HS-27A (cell line): ENCODE results near the gene AKAP13.

Source experiments
- DNase-seq: peaks from one replicate; pipeline ENCODE4 v3.0.0-alpha.2; 2012; ENCODE audit warnings: low read depth, missing footprints

The AKAP13 gene

DNA sequence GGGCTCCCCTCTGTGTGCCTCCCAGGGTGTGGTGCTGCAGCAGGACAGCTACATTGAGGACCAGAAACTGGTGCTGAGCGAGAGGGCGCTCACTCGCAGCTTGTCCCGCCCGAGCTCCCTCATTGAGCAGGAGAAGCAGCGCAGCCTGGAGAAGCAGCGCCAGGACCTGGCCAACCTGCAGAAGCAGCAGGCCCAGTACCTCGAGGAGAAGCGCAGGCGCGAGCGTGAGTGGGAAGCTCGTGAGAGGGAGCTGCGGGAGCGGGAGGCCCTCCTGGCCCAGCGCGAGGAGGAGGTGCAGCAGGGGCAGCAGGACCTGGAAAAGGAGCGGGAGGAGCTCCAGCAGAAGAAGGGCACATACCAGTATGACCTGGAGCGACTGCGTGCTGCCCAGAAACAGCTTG, 360.6 kb downstream of the AKAP13 start:
- no peak for DNase-seq

DNA sequence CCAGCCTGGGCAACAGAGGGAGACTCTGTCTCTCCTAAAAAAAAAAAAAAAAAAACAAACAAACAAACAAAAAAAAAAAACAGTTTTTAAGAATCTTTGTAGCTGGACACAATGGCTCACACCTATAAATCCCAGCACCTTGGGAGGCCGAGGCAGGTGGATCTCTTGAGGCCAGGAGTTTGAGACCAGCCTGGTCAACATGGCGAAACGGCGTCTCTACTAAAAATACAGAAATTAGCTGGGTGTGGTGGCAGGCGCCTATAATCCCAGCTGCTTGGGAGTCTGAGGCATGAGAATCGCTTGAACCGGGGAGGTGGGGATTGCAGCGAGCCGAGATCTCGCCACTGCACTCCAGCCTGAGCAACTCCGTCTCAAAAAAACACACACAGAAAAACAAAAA, 361.3 kb downstream of the AKAP13 start:
- no peak for DNase-seq

DNA sequence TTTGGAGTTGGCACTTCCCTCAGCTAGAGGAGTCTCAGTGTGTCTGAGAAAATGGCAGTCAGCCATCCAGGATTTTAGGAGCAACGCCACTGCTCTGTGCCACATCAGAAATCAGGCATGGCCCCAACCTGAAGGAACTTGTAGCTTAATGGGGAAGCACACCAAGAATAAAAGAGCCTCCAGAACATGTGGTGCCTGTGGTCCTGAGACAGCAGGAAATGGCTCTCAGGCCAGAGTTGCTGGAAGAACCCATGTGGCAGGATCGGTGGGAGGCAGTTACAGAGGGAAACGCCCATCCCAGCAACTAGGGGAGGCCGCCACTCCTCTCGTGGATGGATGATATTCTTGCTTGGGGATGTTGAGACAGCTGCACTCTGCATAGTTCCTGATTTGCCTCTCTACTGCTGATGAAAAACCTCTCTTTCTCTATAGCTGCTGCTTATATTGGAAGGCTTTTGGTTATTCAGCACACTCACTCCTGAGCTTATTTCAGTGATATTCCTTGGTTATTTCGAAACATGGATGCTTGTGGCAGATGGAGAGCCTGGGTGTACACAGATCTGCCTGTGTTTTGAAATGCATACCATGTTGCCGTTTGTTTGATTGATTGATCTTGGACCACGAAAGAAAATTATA, 361.9 kb downstream of the AKAP13 start:
- DNase-seq, result no peak

DNA sequence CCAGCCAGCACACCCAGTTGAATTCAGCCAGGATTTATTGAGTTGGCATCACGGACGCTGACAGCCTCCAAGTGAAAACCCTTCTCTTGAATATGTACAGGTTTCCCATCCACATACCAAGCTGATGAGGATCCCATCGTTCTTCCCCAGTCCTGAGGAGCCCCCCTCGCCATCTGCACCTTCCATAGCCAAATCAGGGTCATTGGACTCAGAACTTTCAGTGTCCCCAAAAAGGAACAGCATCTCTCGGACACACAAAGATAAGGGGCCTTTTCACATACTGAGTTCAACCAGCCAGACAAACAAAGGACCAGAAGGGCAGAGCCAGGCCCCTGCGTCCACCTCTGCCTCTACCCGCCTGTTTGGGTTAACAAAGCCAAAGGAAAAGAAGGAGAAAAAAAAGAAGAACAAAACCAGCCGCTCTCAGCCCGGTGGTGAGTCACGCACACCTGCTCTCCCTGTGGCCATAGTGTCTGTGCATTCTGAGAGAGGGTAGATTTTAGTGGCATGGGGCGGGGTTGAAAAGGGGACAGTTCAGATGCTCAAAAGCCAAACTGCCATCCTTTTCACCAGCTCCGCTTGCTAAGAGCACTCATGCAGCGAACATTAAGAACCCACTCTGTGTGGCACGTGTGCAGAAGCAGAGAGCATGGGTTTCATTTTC, 363.1 kb downstream of the AKAP13 start:
- no peak for DNase-seq

DNA sequence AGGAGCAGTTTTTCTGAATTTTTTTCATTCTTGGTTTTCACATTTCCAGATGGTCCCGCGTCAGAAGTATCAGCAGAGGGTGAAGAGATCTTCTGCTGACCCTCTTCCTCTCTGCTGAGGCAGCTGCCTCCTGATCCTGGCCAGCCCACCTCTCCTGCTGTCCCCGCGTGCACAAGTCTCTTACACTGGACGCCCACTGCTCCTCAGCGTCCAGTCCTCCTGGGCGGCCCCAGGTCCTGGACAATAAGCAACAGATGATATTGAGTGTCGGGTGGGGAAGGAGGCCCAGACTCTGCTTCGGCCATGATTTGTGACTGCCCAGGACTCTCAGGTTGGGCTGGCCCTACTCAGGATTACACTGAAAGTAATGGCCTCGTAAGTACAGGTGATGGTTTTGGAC, 364.2 kb downstream of the AKAP13 start:
- DNase-seq, result no peak

DNA sequence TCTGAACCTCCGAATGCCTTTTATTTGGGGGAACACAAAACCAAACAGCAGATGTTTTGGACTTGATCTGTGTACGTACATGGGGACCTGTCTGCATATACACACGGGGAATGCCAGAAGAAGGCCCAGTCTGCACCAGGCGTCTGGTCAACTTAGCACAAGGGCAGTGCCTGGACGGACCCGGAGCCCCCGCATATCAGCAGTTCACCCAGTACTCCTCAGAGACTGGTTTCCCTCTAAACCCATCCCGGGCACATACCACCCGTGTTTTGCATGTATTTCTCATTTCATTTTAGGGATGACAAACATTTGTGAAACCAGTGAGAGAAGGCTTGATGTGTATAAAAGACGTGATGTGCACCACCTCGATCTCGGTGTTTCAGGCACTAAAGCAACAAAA, 364.6 kb downstream of the AKAP13 start:
- no peak for DNase-seq

DNA sequence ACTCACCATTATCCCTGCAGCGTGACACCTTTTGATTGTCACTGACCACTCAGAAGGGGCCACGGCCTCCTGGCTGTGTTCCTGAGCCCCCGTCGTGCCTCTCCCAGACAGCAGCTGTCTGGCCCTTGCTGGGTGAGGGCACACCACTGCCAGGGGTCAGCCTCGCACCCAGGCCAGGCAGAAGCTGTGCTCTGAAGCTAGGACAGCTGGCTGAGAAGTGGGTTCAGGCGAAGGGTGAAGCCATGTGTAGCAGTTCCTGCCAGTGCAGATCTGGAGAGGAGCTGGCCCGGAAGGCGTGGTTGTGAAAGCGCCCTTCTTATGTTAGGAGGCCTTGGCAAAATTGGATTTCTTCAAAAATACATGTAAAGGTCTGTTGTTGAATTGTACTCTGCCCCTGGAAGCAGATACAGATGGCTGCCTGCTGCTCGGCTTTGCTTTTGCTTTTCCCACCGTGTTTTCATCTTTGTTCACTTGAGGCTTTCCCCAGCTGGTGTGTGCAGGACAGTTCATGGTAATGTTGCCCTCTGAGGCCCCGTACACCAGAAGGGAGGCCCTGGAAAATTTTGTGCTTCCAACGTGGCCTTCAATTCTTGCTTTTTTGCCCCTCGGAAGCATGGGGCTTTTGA, 365.2 kb downstream of the AKAP13 start:
- no peak for DNase-seq

DNA sequence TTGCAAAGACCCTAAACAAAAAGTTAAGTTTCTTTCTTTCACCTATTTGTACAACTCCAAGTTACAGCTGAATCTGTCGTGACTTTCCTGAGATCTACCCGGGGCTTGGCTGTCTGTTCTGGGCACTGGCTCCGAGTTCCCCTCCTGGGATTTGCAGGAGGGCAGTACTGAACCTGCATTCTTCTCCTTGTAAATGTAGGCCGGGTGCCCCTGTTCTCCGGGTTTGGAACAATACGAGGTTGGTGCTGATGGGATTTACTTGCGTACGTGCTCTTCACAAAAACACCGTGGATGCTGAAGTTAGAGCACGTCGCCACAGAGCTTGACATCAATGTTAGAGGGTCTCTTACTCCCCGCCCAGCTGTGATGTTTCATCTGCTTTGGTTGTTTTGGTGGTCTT, 366.2 kb downstream of the AKAP13 start:
- no peak for DNase-seq

DNA sequence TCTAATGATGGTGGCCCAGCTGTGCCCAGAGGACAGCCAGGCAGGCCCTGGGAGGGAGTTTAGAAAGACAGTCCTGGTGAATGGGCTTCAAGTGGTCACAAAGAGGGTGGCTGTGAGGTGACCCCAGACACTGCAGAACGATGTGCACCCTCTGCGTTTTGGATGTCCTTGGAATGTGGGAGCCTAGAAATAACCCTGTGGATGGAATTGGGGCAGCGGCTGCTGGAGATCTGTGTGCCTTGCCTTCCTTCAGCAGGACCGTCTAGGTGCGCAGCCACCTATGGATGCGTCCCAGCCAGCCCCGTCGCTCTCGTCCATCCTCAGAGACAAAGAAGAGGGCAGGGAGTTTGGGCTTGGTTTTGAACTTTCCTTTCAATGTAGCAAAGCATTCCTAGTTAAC, 367.8 kb downstream of the AKAP13 start:
- no peak for DNase-seq

DNA sequence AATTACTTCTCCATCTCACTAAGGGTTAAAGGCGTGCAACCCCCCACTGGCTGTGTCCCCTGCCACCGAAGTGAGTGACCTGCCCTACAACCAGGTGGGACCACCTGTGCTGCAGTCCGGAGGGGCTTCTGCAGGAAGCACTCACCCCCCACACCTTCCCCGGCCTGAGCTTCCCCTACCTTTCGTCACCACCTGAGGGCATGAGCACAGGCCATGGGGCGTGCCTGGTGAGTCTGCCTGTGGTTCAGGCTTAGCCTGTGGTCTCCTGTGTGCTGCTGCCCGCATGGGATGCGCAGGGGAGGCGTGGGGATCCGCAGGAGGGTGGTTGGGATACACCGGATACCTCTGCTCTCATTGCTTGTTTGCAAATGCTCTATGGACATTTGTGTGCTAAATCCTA, 368.3 kb downstream of the AKAP13 start:
- DNase-seq, result no peak

DNA sequence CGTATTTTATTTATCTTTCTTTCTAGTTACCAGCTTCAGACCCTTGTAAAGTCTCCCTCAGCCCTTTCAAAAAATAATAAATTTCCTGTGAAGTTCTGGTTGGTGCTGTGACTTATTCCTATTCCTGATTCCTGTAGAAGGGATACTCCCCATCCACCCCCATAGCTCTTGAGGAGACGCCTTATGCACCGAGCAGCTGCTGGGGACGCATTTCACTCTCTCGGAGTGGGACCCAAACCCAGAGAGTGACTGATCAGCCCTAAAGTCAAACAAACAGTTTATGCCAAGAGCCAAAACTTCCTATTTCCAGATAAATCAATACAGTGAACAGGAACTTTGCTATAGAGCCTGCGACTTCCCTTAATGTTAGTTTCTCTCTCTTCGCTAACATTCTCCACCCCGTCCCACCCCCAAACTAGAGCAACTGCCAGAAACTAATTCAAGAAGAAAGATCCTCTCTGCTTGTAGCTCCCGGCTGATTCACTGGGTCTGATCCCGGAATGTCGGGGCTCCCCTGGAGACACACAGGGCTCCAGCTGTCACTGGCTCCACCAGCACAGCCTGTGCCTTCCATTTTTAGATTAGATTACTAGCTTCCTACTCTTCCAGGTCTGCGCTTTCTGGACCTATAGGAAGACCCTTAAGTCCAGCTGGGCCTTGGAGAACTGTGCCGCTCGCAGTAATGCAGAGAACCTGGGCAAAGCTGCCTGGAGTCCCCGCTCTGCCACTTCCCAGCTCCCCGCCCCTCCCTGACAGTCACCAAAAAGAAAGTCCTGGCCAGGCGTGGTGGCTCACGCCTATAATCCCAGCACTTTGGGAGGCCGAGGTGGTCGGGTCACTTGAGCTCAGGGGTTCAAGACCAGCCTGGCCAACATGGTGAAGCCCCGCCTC, 369.1 kb downstream of the AKAP13 start:
- DNase-seq, result no peak

DNA sequence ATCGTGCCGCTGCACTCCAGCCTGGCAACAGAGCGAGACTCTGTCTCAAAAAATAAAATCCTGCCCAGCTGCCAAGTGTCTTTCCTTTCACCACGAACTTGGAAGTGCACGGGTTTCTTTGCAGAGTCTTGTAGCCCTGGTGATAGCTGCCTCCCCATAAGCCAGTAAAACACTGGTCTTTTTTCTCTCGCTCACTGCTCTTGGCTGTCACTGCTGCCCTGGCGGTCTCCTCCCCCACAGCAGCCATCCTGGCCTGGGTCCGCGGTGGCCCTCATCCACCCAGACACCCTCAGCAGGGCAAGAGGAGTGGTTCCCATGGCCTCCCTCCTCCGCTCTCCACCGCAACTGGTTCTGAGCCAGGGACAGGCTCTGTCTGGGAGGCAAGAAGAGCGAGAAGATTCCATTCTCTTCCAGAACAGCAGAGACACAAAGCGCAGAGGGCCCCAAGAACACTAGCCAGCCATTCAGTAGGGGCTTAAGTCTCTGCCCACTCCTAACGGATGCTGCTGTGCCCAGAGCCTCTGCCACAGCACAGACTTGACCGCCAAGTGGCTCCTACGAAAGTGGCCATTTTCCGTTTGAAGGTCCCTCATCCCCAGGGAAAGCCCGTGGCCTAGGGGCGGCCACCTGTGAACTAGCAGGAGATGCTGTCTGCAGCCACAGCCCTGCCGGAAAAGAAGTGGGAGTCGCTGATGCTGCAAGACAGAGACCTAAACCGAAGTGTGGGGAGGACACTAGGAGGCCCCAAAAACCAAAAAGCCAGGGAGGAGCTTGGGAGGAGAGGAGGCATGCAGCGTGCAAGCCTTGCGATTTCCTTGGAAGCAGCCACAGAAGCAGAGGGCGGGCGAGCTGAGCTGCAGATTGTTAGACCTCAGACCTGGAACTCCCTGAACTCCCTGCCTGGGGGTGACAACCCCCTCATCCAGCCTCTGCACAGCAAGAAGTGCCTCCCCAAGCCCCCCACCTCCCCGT, 370.2 kb downstream of the AKAP13 start:
- DNase-seq, result no peak

DNA sequence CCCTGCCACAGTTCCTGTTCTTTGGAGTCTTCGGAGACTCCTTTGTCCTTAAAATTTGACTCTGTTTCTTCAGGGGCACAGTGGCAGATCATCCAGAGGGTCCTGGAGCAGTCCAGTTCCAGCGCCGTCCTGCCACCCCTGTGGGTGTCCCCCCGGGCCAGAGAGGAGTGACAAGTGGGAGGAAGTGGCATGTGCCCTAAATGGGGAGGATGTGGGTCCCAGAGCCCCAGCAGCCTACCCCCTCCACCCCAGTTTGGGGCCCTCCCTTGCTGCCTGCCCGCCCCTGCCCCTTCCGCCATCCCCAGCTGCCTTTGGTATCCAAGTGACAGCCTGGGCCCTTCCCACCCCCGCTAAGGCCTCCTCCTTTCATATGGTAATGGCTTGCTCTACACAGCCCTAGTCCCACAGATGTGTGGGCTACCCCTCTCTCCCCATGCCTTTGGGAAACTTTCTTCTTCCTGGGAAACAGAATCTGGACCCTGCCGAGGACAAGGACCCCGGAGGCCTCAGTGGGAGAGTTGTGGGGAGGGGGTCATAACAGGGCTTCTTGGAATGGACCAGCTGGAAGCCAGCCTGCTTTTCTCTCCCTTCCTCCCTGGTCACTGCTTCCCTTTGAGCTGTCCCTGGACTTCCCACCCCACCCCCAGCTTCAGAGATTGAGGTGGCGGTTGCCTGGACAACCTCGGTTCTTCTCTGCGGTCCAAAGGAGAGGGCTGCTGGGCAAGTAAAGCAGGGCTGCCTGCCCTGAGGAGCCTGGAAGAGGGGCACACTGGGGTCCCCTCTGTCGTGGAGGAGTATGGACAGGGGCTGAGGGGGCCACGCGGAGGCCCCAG, 371.1 kb downstream of the AKAP13 start:
- DNase-seq, result no peak

DNA sequence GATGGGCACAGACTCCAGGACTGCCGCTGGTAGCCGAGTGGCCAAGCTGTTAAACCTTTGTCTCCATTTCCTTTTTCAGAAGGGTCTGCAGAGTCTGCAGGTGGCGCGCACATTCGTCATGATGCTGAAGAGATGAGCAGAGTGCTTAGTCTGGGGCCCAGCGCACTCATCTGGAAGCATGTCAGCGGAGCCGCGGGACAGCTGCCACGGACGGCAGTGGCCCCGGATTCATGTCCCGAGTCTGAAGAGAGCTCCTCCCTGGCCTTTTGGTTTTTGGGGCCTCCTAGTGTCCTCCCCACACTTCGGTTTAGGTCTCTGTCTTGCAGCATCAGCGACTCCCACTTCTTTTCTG, 371.7 kb downstream of the AKAP13 start:
- DNase-seq, result no peak

DNA sequence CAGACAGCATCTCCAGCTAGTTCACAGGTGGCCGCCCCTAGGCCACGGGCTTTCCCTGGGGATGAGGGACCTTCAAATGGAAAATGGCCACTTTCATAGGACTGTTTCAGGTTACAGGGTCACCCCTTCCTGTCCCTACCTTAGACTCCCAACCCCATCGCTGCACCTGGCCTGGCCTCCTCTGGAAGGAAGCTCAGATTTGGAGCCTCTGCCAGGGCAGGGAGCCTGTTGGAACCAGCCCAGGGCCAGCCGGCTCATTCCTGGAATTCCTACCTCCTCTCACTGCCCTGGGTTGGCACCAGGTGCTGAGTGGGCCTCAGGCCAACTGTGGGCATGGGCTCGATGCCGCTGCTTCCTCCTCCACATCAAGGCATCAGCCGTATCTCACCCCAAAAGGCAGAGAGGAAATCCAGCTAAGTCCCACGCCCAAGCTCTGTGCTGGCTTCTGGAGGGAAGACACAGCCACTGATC, 372.1 kb downstream of the AKAP13 start:
- DNase-seq, result no peak

DNA sequence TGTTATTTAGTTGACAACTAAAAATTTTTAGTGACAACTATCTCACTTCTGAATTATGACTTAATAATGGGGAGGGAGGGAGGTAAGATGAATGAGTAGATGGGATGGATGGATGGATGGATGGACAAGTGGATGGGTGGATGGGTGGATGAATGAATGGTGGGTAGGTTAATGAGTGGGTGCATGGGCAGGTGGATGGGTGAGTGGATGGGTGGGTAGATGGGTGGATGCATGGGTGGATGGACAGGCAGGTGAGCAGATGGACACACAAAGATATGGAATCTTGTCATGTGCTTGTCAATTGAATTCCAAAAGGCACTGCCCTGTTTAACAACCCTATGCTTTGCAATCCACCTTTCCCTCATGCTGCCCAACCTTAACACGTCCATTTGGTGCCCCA, 372.9 kb downstream of the AKAP13 start:
- no peak for DNase-seq

DNA sequence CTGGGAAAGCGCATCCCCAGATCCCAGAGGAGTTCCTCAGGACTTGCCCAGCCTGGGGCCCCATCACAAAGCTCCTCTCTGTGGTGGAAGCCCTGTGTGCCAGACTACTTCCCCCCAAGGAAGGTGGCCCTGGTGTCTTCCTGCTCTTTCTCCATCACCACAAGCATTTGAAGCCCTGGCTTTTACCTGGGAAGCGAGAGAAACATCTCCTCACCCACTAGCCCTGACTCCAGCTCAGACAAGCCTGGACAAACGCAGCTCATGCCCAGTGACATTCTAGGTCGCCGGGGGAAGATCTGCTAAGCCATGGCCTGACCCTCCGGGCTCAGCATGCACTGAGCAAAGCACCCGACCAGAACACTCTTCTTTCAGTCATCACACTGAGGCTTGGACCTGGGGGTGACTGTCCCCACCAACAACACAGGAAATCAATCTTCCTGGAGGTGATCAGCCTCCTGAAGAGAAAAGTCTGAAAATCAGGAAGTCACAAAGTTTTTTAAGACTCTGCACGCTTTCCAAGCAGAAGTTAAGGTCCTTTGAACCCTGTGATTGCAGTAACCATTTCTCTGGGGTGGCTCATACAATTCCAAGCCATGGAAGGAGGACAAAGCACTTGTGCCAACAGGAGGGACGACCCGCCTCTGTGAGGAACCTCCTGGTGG, 373.5 kb downstream of the AKAP13 start:
- DNase-seq, result no peak

DNA sequence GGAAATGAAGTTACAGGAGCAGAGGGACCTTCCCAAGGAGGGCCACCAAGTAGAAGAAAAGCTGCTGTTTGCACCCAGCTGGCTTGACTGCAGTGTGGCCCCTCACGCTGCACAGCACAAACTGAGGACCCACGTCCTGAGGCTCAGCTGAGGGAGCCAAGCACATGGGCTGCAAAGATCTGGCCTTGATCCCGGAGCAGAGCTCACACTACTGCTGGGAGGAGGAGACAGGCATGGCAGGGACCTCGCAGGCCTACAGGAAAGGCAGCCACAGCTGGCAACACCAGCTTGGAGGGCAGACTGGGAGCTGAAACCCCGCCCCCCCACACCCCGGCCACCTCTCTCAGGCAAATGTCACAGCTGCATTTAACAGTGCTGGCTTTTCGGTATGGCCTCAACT, 374.6 kb downstream of the AKAP13 start:
- no peak for DNase-seq

DNA sequence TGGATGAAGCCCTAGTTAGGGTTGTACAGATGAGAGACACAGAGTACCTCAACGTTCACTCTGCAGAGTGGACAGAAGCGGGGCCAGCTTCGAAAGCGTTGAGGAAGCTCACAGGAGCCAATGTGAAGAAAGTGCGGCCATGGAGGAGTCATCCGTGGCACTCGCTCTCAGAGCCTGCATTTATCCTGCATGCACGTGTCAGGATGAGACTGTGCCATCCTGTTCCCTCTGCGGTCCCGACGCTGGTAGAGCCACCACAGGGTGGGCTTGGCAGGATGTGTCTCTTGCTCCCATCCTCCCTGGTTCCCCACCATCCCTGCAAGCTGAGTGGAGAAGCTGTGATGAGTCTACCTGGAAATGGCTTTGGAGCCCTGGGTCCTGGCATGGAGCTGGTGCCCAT, 375.1 kb downstream of the AKAP13 start:
- DNase-seq, result no peak

DNA sequence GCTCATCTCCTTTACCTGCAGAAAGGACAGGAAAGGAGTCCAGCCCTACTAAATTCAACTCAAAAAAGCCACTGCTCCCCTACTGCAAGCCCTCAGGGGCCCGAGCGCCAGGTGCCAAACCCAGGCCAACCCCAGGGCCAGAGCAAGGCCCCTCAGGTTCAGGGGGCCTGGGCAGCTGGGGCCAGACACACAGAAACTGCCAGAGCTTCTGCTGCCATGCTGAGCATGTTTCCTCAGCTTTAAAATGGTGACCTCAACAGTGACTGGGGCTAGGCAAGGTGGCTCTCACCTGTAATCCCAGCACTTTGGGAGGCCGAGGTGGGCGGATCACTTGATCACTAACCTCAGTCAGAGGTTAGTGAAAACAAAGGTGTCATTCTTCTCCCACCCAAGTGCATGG, 375.5 kb downstream of the AKAP13 start:
- no peak for DNase-seq
